NCI-H1105 (cell line): ENCODE measurements around the gene PSMC3IP.

Experiments
- DNase-seq: peaks from one replicate; lab custom pipeline; 2025; lab: John Stamatoyannopoulos, UW

The PSMC3IP gene

DNA sequence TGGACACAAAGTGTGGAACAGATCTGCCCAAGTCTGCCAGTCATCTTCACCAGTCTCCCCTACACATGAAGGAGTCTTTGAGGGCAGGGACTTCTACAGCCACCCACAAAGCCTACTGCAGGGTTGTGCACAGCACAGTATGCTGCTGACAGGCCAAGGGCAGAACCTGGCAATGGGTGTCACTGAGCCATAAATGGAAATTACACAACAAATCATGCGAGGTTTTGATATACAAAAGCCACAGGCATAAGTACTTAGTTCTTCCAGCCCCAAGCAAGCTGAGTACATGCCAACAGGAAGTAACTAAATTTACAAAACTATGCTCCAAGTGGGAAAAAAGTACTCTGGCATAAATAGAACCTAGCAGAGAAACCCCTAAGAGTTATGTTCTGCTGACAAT, 7.8 kb upstream of the PSMC3IP start:
- no peak for DNase-seq

- no peak for DNase-seq
Measured at GRCh38 chr17:42584880-42585279, 7.4 kb upstream of the PSMC3IP start.

DNA sequence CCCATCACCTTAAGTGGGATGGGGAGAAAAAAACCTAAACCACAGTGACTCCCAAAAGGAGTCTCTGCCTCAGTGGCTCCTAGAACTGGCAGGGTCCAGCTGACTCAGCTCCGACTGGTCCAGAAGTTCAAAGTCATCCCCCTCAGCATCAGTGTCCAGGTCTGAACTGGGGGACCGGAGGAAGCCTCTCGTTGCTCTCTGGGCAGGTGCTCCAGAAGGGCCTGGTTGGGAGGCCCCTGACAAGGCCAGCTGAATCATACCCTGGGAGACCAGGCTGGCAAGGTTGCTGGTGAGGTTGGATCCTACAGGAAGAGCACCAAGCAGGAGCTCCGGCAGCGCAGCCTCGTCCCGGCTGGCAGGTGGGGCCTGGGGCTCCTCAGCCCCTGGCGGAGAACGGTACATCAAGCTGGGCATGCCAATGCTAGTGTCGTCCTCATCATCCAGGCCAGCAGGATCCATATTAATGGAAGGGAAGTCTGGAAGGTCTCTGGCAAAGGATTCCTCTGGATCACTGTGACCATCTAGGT, 4.3 kb upstream of the PSMC3IP start:
- DNase-seq = no peak

DNA sequence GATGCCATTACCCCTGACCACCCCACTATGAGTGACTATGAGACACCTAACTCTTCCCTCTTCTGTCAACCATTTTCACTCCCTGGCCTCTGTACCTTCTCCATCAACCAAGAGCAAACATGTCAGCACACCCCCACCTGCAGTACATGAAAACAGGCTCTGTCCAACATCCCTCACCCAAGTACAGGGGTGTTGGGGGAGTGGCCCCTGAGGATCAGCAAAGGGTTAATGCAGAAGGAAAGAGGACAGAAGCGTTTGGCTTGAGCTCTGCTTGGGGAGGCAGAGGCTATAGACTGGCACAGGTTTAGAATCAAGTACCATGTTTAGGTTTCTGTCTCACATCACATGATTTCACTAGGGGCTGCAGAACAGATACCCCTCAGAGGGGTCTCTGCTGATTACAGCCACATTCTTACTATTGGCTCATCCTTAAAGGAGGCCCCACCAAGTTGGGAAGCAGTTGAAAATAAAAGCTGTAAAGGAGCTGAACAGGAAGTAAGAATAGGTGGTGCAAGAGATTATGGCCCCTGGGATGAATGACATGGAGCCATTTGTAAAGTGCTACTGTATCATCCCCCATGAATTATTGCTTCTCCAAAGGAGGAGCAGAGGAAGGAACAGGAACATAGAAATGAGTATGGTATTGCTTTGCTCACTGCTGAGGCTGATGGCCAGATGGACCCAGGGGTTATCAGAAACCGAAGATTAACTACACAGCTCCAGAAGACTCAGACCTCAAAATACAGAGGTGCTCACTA, 2.4 kb upstream of the PSMC3IP start:
- no peak for DNase-seq

DNA sequence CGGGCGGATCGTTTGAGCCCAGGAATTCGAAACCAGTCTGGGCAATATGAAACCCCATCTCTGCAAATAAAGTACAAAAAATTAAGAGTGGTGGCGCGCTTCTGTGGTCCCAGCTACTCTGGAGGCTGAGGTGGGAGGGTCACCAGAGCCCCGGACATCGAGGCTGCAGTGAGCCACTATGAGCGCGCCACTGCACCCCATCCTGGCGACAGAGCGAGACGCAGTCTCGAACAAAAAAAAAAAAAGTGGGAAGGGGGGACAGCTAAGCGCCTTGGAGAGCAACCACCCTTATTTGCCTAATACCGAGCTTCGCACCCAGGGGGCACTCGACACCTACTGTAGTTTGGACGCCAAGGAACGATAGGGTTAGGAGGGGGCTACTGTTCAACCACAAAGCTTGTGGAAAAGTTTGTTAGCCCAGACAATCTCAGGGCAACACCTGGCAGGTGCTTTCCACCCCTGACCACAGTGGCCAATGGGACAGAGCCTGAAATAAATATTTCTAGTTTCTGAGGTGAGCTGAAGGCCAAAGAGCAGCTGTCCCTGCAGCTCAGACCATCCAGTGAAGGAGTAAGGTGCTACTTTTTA, 847 bp upstream of the PSMC3IP start:
- peak; percentile 67 for DNase-seq

DNA sequence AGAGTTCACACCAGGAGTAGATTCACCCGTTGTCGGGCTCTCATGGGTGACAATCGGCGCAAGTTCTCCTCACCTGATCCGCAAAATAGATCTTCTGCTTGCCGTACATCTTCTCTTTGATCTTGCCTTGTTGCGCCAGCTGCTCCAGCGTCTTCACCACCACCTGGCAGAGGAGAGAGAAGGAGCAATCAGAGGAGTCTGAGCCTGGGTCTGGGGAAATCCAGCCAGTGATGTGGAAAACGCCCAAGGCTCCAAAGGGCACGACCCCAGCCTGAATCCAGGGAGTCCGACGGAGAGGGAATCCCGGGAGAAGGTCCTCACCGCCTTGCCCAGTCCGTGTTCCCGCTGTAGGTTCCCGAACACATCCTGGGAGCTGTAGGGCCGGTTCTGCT, 393 bp downstream of the PSMC3IP start:
- DNase-seq = no peak

DNA sequence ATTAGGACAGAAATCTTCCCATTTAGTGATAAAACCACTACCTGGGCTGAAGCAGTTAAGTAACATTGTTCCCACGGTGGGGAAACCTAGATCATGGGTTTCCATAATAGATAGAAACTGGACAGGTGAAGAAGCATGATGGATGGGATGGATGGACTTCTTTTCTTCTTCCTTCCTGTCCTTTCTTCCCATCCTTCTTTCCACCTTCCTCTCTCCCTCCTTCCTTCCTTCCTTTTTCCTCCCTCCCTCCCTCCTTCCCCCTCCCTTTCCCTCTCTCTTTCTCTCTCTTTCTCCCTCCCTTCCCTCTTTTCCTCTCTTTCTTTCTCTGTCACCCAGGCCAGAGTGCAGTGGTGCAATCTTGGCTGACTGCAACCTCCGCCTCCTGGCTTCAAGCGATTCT, 3.1 kb downstream of the PSMC3IP start:
- DNase-seq = no peak

DNA sequence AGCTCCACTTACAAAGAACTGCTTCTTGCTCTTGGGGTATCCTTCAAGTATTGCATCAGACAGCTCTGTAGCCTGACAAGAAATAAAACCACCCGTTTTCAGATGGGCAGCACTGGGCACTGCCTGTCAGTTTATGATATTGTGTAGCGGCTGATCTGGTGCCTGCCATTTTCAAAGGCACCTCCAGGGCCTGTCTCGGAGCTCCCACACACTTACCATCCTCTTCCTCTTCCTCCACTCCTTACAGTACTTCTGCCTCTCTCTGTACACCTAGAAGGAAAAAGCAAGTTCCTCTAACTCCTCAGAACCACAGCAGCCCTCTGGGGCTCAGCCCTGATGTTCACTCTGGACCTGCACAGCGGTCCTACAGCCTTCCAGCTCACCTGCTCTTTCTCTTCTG, 4.4 kb downstream of the PSMC3IP start:
- no peak for DNase-seq

DNA sequence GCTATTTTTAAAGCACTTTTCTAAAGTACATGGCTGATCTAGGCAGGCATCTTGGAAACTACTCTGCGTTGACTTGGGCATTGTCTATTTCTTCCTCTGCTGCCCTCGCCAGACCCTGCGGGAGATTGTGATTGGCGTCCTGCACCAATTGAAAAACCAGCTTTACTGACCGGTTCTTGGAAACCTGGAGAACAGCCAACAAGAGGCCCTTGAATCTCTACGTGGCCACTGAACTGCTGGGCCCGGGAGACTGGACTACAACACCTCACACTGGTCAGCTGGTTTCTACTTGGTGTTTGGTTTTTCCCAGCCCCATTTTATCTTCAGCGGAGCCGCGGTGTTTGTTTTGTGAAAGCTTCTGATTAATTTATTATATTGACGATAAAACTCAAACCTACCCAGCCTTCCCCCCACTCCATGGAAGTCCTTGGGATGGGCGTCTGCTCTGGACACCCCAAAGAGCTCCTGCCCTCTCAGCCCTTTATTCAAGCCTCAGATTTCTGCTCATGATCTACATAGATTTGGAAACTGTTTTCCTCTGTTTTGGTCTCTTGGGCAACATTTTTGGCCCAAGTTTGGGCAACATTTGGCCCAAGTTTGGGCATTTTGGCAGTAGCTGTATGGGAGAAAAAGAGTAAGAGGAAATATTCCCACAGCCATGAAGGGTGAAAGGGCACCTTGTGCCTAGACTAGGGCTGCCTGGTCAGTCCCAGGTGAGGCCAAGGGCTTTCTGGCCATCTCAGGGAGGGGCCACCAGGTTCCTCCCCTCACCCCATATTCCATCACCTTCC, 5.9 kb downstream of the PSMC3IP start:
- no peak for DNase-seq

DNA sequence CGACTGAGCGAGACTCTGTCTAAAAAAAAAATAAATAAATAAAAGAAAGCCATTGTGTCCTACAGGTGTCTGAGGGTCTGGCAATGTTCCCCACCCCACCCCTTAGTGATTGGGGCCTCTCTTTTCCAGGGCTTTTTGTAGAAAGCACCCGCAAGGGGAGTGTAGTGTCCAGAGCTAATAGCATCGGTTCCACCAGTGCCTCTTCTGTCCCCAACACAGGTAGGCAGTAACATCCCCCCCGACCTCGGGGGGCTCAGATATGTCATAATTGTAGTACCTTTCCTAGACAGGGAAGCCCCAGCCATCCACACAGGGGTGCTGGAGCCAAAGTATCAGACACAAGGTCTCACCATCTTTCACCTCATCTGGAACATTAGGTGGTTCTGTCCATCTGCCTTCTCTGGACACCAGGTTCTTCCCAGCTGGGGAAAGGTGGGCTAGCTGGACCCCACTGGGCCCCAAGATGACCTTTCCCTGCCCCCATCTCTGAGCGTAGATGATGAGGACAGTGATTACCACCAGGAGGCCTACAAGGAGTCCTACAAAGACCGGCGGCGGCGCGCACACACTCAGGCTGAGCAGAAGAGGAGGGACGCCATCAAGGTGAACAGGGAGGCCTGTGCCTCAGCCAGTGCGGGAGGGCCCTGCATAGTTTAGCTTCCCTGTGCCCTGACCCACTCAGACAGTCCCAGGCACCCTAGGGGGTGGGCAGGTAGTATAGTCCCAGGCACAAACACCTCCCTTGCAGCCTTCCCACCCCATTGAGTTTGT, 9.0 kb downstream of the PSMC3IP start:
- no peak for DNase-seq

DNA sequence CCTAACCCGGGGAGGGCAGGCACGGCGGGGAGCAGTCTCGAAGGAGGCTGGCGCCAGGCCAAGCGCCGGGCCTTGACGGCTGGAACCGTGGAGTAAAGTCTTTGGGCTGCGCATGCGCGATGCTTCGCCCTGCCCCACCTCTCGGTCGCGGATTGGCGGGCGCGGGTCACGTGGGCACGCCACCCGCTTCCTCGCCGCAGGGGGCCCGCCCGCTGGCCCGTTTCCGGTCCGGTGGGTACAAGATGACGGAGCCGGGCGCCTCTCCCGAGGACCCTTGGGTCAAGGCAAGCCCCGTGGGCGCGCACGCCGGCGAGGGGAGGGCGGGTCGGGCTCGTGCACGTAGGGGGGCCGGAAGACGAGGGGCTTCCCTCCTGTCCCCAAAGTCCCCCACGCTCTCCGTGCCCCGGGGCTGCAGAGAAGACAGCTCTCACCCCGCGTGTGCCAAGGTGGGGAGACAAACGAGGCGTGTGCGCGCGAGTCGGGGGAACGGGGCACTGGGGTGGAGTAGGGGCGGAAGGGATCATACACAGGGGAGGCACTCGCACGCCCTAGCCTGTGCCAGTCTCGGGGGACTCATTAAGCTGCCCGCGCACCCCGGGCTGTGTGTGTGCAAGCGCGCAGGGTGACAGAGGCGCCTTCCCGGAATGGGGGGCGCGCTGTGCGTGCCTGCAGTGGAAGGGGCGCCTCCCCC, 10.5 kb downstream of the PSMC3IP start, which contains the start of gene MLX:
Gene MLX (plus strand): TSS at position 218 of the 691 bp plus-strand sequence. CDS start 25 bp downstream, at position 243.
- peak; percentile 92 for DNase-seq

DNA sequence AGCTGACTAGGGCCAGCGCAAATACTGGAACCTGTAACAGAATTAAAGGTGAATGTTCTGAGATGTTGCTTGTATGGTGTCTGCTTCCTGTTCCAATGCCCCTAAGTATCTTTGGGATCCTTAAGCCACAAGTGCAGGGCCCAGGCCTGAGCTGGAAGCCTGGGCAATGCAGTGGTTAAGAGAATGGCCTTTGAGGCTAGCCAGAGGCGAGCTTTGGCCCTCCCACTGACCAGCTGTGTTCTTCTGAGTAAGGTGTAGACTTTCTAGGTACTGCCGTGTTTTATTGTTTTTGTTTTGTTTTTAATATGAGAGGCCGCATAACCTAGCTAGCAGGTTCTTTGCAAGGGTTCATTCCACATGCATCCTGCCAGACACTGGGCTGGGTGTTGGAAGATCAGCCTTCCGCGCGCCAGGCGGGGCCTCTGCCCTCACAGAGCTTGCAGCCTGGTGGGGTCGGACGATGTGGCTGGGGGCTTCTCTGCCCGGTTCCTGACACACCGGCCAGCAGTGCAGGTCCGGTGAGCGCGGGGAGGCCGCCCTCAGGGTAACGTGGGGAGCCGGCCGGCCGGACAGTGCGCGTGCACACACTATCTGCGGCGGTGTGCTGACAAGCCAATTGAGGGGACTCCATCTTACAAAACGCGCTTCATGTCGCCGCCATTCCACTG, 11.2 kb downstream of the PSMC3IP start:
- DNase-seq = no peak

DNA sequence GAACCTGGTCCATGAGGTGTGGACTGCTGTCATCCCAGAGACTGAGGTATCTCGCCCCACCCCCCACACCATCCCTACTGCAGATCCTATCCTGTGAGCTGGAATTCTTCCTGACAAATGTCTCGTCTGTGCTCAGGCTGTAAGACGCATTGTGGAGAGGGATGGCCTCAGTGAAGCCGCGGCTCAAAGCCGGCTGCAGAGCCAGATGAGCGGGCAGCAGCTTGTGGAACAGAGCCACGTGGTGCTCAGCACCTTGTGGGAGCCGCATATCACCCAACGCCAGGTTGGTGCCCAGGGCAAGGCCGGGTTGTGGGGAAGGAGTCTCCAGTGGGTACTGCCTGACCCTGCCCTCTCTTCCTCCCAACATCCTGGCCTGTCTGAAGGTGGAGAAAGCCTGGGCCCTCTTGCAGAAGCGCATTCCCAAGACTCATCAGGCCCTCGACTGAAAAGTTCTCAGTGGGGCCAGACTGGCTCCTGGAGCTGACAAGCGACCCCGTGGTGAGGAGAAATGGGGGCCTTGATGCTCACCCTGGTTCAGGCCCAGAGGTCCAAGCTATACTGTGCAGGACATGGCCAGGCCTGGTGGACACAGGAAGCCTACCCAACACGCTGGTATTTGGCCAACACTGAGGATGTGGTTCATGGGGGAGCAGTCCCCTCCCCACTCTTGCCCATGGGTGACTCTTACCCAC, 11.9 kb downstream of the PSMC3IP start:
- DNase-seq = no peak

GRCh38 chr17:42564815-42565522, 12.6 kb downstream of the PSMC3IP start:
- no peak for DNase-seq

- DNase-seq = no peak
Measured at GRCh38 chr17:42563950-42564349, 13.6 kb downstream of the PSMC3IP start.

- no peak for DNase-seq
Measured at GRCh38 chr17:42563543-42563942, 14.0 kb downstream of the PSMC3IP start.

- no peak for DNase-seq
Measured at GRCh38 chr17:42563143-42563509, 14.4 kb downstream of the PSMC3IP start.

DNA sequence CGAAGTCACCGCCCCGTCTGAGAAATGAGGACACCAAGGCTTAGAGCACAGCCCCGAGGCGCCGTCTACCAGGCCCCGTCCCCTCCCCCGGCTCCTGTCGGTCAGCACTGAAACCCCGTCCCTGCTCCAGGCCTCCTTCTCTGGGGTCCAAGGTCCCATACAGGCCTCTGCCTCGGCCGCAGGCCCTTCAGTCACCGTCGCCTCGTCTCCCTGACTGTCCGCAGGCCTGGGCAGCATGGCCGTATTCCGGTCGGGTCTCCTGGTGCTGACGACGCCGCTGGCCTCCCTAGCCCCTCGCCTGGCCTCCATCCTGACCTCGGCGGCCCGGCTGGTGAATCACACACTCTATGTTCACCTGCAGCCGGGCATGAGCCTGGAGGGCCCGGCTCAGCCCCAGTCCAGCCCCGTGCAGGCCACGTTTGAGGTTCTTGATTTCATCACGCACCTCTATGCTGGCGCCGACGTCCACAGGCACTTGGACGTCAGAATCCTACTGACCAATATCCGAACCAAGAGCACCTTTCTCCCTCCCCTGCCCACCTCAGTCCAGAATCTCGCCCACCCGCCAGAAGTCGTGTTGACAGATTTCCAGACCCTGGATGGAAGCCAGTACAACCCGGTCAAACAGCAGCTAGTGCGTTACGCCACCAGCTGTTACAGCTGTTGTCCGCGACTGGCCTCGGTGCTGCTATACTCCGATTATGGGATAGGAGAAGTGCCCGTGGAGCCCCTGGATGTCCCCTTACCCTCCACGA, 15.0 kb downstream of the PSMC3IP start:
- no peak for DNase-seq

GRCh38 chr17:42561897-42562387, 15.6 kb downstream of the PSMC3IP start, which contains the start of gene COASY:
Gene COASY, plus strand, starts transcription at chr17:42562148. Its CDS starts 475 bp downstream, at chr17:42562623.
- DNase-seq = peak; percentile 93
